Activated CD8-positive, alpha-beta T cell treated with anti-CD3 and anti-CD28 coated beads for 36 hours (primary cell): ENCODE measurements around the gene GRK5. TPM values are rescaled to one million over a fixed set of nuclear protein-coding genes. Genes with fewer than 3 reads are reported as not detected.

Experiments used
- ATAC-seq: fragments of 200-7000 bp; cut with Tn5 transposase; one replicate; pipeline ENCODE4 v1.10.0; 2021; ENCODE audit warnings: mild to moderate bottlenecking, moderate library complexity
- CTCF ChIA-PET: fragments of 350-600 bp; sonication (Branson Sonifier 250); formaldehyde crosslinking; loops from one replicate; lab custom pipeline; 2021; ENCODE audit warnings: antibody characterized with exemption; lab: Charles Lee
- POLR2A ChIA-PET: fragments of 350-600 bp; sonication (Branson Sonifier 250); formaldehyde crosslinking; loops from one replicate; lab custom pipeline; 2021; ENCODE audit warnings: antibody characterized with exemption; lab: Charles Lee
- DNase-seq: peaks from one replicate; pipeline ENCODE4 v3.0.0-alpha.2; 2020
- H3K27ac Mint-ChIP-seq: one replicate; pipeline ENCODE4 v1.8.0; 2021; ENCODE audit warnings: mild to moderate bottlenecking, mixed read lengths
- H3K27me3 Mint-ChIP-seq: one replicate; pipeline ENCODE4 v1.8.0; 2021; ENCODE audit warnings: mixed read lengths
- H3K36me3 Mint-ChIP-seq: one replicate; pipeline ENCODE4 v1.8.0; 2021; ENCODE audit warnings: low read depth, mixed read lengths
- H3K4me1 Mint-ChIP-seq: one replicate; pipeline ENCODE4 v1.8.0; 2021; ENCODE audit warnings: low read depth, mixed read lengths
- H3K4me3 Mint-ChIP-seq: one replicate; pipeline ENCODE4 v1.8.0; 2021; ENCODE audit warnings: mild to moderate bottlenecking, moderate library complexity, mixed read lengths
- H3K9me3 Mint-ChIP-seq: one replicate; pipeline ENCODE4 v1.8.0; 2021; ENCODE audit warnings: mixed read lengths
- CTCF ChIP-seq: fragments of 200-600 bp; IDR thresholded peaks from one replicate; pipeline ENCODE4 v1.8.0; 2022; ENCODE audit warnings: antibody characterized with exemption, mild to moderate bottlenecking
- intact Hi-C: fragments of 100-400 bp; cut with micrococcal nuclease; formaldehyde crosslinking; loops from one replicate; pipeline ENCODE4 v1.10.0; 2022
- total RNA-seq, 2 experiments: library from RNA; stranded (reverse); gene quantifications; one replicate each; pipeline ENCODE4 v1.2.3, GENCODE V29; 2021

The GRK5 gene
- total RNA-seq, 2 experiments from 2014 or later, result 14.8 to 15.6 TPM

GRCh38 chr10:119302172-119302571 is 94.8 kb downstream of the GRK5 start:
- TF ChIP-seq CTCF, result no peak
- ATAC-seq (no peak), DNase-seq (no peak)
- POLR2A ChIA-PET, result interaction anchor here (0.7 to 3.5 kb wide), 9 partner anchors 10 to 237 kb away, joined by 3 to 19 read pairs (median 4); partner anchors contain the start of gene GRK5
- Mint-ChIP-seq H3K4me1 (peaks cover 82% of the 10 kb centered on the region), H3K27me3 (no peaks in the 10 kb centered on the region), H3K27ac (peak overlapping the region; percentile 98), H3K9me3 (peaks cover 2% of the 10 kb centered on the region), H3K4me3 (peak overlapping the region; percentile 56), H3K36me3 (peaks cover 5% of the 10 kb centered on the region)
- intact Hi-C loops, result no loop called here
- CTCF ChIA-PET, result interaction anchor here (0.9 to 2.3 kb wide), 8 partner anchors 9 to 103 kb away, joined by 3 to 13 read pairs (median 4); partner anchors contain the start of gene GRK5

GRCh38 chr10:119302591-119303253 is 95.4 kb downstream of the GRK5 start:
- Mint-ChIP-seq H3K4me3 (no peak overlapping the region), H3K4me1 (peaks cover 87% of the 10 kb centered on the region), H3K27ac (peak overlapping the region; percentile 98), H3K9me3 (no peaks in the 10 kb centered on the region), H3K36me3 (peaks cover 3% of the 10 kb centered on the region), H3K27me3 (no peaks in the 10 kb centered on the region)
- CTCF ChIA-PET, result interaction anchor here (0.9 to 2.3 kb wide), 6 partner anchors 10 to 103 kb away, joined by 3 to 13 read pairs (median 5); partner anchors contain the start of gene GRK5
- TF ChIP-seq CTCF, result no peak
- intact Hi-C loops, result no loop called here
- ATAC-seq (no peak), DNase-seq (no peak)
- POLR2A ChIA-PET, result interaction anchor here (1.3 to 3.5 kb wide), 7 partner anchors 9 to 236 kb away, joined by 3 to 19 read pairs (median 7); partner anchors contain the start of gene GRK5

- no peaks in the 10 kb centered on the region for H3K9me3 Mint-ChIP-seq
- H3K27ac Mint-ChIP-seq, result no peak overlapping the region
Observed at GRCh38 chr10:119303886-119304285, 96.5 kb downstream of the GRK5 start.

GRCh38 chr10:119304541-119304940 is 97.2 kb downstream of the GRK5 start:
- Mint-ChIP-seq H3K4me3 (no peak overlapping the region), H3K27ac (peak overlapping the region; percentile 100), H3K27me3 (no peaks in the 10 kb centered on the region), H3K9me3 (no peaks in the 10 kb centered on the region), H3K4me1 (peaks cover 91% of the 10 kb centered on the region), H3K36me3 (peaks cover 1% of the 10 kb centered on the region)
- no peak for TF ChIP-seq CTCF
- intact Hi-C loops, result no loop called here
- no peak for ATAC-seq
- CTCF ChIA-PET, result interaction anchor here (1.2 to 4.7 kb wide), 4 partner anchors 92 to 105 kb away, joined by 3 to 21 read pairs (median 13); partner anchors contain the start of gene GRK5
- POLR2A ChIA-PET, result interaction anchor here (1.0 to 3.6 kb wide), 7 partner anchors 8 to 173 kb away, joined by 4 to 27 read pairs (median 9); partner anchors contain the start of gene GRK5
- DNase-seq, result no peak

More at GRCh38 chr10:119303886-119304285, 96.5 kb downstream of the GRK5 start:
- no peak for TF ChIP-seq CTCF
- H3K27me3 Mint-ChIP-seq, result no peaks in the 10 kb centered on the region
- no peak overlapping the region for H3K4me3 Mint-ChIP-seq
- CTCF ChIA-PET, result interaction anchor here (3.8 kb wide), 1 partner anchor 95 kb away, joined by 20 read pairs; no protein-coding TSS in a partner anchor
- POLR2A ChIA-PET, result interaction anchor here (1.0 to 3.6 kb wide), 4 partner anchors 12 to 172 kb away, joined by 4 to 24 read pairs (median 8); no protein-coding TSS in a partner anchor
- peaks cover 1% of the 10 kb centered on the region for H3K36me3 Mint-ChIP-seq
- intact Hi-C loops, result no loop called here
- DNase-seq (no peak), ATAC-seq (no peak)
- H3K4me1 Mint-ChIP-seq, result peaks cover 88% of the 10 kb centered on the region
